ENCODE data around the gene FAM227A.
A peak's percentile ranks its signal among the peaks of the same experiment; 100 is the strongest.
"Not testable (repeated sequence)": the region's sequence is repeated elsewhere in the genome, so short reads cannot be mapped to it uniquely, and the experiment has no call there.

FAM227A gene

DNA sequence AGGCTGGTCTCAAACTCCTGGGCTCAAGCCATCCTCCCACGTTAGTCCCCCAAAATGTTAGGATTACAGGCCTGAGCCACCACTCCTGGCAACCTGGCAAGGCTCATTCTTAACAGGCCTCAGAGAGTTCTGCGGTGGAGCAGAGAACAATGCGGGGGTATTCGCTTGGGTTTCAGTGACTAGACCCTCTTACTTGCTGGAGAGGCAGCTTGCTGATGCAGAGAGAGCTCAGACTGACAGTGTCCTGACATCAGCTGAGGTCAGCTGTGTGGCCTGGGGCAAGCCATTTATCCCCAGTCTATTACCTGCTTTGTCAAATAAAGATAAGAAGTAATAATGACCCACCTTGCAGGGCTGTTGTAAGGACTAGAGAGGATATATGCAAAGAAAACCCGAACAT lies 46.0 kb downstream of the FAM227A start:
- no peak for DNase-seq

DNA sequence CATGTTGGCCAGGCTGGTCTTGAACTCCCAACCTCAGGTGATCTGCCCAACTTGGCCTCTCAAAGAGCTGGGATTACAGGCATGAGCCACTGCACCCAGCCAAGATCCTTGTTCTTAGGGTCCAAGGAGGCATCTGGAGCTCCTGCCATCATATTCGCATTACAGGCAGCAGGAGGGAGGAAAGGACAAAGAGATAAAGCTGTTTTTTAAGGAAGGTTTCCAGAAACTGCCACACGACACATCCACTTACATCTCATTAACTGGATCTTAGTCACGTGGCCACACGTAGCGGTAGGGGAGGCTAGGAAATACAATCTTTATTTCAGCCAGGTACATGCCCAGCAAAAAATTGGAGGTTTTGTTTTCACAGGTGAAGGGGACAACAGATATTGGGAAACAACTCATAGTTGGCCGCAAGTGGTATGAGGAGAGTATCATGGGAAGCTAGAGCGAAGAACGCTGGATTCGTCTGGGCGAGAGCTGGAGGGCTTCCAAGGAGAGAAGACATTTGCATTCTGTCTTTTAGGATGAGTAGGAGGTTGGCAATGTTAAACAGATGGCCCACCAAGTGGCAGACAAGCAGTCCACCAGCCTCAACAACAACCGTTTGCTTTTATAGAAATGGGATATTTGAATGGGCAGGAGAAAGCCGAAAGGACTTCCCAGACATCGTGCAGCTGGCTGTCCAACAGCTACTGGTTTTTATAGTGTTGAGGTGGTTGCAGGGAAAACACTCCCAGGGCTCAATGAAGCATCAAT lies 47.0 kb downstream of the FAM227A start:
- no peak for DNase-seq

DNA sequence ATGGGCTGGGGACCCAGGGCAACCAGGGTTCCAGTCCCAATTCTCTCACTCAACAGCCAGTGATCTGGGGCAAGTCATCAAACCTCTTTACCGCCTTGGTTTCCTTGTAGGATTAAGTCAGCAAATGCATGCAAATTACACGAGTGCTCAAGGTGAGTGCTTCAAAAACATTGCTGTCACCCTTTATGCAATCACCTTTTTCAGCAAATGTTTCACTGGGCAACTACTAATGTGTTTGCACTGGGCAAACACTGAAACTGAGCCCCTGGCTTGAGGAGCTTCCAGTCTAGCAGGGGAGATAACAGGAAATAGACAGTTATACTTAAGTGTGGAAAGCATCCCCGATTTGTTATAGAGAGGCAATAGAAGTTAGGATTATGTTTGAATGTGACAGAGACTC lies 48.5 kb downstream of the FAM227A start:
- no peak for DNase-seq

DNA sequence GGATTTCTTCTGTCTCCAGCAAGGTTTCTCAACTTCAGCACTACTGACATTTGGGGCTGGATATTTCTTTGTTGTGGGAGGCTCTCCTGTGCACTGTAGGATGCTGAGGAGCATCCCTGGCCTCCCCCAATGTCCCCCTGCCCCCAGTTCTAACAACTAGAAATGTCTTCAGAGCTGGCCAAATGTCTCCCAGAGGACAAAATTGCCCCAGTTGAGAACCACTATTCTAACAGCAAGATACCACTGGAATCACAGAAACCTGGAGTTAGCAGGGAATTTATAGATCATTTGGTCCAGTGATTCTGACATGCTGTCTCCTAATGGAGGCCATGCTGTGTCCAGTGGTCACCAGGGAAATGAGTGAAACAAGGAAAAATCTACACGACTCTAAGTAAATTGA lies 54.0 kb downstream of the FAM227A start:
- DNase-seq = no peak

DNA sequence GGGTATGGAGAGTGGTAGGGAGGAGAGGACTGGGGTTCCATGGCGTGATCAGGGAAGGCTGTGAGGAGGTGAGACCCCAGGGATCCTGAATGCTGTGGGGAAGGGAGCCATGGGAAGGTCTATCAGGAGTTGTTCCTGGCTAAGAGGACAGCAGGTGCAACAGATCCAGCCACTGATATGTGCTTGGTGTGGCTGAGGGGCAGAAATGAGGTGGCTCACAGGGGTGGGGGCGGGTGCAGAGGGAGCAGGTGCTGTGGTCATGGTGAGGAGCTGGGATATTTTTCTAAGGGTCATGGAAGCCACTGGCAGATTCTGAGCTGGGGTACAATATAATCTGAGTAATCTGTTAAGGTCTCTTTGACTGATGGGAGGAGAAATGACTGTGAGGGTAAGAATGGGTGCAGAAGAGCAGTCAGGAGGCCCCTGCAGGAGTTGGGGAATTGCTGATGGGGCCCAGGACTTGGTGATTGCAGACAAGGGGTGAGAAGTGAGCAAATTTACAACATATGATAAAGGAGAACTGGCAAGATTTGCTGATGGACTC lies 54.9 kb downstream of the FAM227A start:
- DNase-seq = no peak

DNA sequence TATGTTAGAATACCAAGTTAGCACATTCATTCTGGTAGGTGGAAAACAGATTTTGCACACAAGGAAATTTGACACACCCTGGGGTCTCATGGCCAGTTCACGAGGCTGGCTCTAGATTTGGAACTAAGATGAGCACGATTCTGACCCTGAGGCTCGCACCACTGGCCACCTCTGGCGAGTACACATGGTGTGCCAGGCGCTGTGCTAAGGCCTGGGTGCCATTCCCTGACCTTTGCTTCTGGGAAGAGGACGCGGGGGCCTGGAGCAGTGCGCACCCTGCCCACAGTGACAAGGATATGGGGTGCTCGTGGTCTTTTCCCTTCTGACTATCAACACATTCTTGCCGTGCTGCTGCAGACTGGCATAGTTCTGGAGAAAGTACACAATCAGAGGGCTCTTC lies 56.7 kb downstream of the FAM227A start:
- DNase-seq = no peak

DNA sequence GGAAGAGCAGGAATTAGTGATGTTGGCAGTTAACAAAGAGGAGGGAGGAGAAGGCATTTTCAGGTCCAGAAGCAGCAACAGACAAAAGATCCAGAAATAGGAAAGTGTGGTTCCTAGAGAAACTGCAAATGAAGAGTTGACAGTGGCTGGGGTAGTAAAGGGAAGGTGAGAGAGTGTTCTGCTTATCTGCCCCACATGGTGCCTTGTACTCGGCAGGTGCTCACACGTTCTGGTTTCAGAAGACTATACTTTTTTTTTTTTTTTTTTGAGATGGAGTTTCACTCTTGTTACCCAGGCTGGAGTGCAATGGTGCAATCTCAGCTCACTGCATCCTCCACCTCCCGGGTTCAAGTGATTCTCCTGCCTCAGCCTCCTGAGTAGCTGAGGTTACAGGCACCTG lies 73.3 kb downstream of the FAM227A start:
- not testable (repeated sequence) for DNase-seq

DNA sequence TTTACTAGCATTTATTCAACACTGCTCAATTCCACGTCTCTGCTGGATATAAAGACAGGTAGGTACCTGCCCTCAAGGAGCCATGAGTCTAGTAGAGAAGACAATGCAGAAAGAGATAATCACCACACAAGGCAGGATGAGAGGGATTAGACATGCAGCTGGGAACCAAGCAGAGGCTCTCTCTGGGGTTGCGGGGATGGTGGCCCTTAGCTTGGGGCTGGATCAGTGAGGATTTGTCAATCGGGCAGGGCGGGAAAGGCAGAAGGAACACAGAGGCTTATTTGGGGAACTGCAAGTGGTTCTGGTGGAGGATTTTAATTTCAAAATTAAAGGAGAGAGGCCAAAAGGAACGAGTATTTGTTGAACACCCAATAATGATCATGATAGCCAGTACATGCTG lies 77.7 kb downstream of the FAM227A start:
- DNase-seq = no peak

DNA sequence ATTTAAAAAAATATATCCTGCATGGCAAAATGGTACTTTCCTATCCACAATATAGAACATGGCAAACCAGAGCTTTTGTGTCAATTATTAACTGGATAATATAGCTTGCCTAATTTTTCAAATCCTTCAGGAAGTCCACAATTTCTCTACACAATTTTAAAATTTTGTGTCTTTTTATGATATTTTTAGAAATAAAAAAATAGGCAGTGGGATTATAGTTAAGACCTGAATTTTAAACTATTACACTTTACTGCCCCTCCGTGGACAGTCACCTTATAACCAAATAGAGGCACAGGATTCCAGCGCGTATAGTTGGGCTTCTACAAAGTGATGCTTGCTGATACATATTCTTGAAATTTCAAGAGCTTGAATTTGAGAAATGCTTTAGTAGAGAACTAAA lies 84.1 kb downstream of the FAM227A start:
- peak; percentile 62 for DNase-seq

DNA sequence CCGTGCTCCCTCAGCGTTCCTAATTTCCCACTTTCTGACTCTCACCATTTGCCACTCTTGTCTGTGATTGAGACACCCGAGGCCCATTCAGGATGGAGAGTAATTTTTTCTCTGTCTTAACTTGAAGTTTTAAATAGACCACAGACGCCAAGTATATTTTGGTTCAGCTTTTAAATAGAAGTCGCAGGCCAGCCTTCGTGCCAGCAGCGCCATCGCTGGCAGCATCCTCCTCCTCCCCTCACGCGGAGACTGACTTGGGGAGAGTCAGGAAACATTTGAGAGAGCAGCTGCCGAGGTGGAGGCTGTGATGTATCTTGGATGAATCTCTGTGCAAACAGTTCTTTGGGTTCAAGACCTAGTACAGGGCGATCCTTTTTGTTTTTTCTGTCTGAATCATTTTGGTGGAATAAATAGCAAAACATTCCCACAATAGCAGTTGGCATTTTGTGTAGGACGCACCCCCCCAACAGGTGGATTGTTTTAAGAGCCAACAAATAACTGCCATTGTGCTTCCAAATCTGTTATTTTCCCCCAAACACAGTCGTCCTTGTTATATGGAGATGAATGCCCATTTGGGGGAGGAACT lies 85.3 kb downstream of the FAM227A start:
- DNase-seq = peak; percentile 33

DNA sequence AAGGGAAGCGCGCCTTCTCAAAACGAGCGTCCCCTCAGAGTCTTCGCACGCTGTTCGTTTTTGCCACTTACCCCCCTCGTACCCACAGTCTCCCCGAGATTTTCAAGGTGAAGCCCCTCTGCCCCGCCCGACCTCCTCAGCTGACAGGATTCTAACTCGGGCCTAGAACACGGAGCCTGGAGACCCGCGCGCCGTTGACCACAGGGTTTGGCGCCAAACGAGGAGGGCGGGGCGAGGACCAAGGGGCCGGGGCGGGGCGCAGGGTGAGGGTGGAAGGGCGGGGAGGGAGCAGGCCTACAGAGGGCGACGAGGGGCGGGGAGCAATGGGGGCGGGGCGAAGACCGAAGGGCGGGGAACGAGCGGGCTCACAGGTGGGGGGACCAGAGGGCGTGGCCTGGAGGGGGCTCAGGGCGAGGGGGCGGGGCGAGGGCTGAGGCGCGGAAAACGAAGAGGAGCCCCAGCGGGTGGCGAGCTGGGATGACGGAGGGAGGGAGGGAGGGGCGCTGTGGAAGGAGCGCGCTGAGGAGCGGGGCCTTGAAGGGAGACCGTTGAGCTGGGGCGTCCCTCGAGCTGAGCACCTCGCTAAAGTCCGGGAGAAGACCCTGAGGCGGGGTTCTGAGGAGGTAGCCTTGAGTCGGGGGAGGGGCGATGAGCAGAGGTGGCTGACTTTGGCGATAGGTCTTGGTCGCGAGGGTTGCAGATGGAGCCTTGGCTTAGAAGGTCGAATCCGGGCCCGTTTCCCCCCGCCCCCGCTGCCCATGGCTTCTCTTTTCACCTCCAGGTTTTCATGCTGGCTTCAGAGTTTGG lies 86.0 kb downstream of the FAM227A start, which contains the start of gene DMC1:
Gene DMC1 (minus strand): TSS at position 212 of the 807 bp plus-strand sequence. CDS start 1,927 bp downstream, outside the sequence.
- DNase-seq = peak; percentile 86

DNA sequence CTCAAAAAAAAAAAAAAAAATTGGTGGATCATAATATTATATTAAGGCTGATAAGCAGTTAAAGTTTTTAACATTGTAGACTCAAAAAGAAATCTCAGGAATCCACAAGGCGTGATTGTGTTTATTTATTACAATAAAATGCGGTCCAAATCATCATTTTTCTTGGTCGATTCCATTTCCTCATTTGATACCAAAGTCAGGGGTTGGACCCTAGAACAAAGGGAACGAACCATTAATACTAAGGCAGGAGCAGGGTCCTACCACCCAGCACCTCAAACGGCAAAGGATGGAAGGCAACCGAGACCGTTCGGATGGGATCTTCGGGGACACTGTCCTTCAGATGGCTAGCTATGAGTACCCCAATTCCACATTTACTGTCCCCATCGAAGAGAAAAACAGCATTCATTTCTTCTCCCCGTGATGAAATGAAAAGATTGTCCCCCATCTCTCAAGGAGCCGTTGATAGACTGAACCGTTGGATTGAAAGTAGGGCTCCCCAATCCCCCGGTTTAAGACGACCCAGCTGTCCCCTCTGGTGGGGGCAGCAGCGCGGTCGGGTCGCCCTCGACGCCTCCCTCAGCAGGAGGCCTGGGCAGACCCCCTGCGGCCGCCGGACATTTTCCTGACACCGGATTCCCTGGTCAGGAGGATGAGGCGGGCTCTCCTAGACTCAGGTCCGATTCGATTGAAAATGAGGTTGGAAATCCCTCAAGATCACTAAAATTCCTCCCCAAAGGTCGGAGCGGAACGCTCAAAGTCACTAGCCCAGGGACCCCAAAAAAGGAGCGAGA lies 86.8 kb downstream of the FAM227A start:
- DNase-seq = peak; percentile 3

DNA sequence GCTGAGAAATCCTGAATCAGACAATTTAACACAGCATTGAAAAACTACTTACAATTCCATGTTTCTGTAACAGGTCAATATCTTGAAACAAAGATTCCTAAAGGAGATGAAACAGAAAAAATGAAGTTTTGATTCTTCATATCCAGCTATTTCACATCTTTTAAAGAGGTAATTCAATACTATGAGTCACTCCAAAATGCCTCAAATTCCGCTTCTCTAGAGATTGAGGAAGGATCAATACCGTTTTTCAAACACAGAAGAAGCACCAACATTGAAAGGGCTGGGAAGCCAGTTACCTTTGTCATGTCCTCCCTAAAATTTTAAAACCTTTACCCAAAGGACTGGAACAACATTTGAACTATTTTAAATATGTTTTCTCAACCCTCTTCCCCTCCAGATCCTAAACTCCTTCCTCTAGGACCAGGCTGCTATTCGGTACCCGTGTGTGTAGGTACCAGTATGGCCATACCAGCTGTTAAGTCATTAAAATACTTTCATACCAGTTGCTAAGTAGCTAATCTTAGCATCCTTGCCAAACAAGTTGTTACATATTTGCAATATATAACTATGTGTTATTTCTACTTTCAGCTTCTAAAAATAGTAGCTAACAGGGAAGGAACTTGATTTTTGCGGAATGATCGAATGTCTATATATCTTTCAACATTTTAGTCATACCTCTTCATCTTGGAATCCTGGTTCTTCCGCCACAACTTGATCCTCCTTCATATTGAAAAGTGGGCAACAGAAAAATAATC lies 88.5 kb downstream of the FAM227A start:
- DNase-seq = peak; percentile 56

DNA sequence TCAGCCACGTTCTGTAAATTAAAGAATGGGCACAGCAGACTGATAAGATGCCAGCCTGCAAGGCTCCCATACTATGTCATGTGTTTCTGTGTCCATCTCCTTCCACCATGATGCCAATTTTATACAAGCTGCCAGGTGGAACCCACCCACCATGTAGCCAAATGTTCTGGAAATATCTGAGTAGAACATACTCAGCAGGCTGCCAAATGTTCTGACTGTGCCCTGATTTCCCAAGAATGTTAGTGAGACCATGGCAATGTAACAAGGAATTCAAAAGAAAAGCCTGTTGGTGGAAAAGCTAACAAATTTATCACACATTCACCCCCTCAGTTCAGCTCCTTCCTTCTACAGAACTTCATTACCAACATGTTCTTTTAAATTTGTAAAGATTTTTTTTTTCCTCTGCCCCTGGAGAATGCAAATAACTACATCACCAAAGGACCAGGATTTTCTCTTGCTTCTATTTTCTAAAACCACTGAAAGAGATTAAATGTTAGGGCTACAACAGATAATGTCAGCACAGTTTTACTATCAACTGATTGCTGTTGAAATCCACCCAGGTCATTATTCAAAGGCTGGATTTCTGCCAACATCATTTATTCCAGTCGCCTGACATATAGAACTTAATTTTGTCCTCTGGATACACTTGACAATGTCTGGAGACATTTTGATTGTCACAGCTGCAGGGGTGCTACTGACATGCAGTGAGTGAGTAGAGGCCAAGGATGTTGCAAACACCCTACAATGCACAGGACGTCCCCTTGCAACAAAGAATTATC lies 89.3 kb downstream of the FAM227A start:
- no peak for DNase-seq

DNA sequence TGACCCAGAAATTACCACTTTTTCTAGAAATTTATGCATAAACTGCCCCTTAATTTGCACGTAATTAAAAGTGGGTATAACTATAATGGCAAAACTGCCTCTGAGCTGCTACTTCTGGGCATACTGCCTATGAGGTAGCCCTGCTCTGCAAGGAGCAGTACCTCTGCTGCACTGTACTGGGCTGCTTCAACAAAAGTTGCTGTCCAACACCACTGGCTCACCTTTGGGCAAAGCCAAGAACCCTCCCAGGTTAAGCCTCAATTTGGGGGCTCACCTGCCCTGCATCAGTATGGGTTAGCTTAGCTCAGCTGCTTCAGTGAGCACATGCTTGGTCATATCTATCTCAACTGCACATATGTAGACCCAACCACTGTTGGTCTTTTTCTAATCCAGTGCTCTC lies 90.8 kb downstream of the FAM227A start:
- no peak for DNase-seq

DNA sequence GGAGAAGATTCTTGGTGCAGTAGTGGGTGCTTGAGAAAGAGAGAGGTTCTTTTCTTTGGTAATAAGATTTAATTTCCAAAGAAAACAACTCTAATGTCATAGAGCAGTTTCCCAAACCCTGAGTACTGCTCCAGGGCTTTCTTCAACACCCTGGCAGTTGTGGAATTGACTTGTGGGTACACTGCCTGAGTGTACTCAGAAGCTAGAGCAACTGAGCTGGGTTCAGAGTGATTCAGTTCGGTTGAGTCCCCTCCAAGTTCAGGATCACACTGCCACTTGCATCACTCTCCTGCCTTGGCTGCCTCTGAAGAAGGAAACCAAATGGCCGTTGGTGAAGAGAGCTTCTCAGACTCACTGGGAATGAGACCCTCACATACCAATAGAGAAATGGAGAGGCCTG lies 91.5 kb downstream of the FAM227A start:
- peak; percentile 3 for DNase-seq

DNA sequence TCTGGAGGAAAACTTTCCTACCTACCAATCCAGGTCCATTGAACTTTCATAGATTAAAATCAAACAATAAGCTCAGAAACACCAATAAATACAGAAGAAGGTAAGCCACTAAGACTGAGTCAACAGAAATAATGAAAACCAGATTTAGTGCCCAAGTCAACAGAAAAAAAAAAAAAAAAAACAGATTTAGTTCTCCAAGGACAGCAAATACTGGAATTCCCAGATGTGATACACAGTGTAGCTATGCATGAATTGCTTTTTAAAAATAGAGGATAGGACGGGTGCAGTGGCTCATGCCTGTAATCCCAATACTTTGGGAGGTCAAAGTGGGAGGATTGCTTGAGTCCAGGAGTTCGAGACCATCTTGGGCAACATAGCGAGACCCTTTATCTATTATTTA lies 101.9 kb downstream of the FAM227A start:
- peak; percentile 84 for DNase-seq

DNA sequence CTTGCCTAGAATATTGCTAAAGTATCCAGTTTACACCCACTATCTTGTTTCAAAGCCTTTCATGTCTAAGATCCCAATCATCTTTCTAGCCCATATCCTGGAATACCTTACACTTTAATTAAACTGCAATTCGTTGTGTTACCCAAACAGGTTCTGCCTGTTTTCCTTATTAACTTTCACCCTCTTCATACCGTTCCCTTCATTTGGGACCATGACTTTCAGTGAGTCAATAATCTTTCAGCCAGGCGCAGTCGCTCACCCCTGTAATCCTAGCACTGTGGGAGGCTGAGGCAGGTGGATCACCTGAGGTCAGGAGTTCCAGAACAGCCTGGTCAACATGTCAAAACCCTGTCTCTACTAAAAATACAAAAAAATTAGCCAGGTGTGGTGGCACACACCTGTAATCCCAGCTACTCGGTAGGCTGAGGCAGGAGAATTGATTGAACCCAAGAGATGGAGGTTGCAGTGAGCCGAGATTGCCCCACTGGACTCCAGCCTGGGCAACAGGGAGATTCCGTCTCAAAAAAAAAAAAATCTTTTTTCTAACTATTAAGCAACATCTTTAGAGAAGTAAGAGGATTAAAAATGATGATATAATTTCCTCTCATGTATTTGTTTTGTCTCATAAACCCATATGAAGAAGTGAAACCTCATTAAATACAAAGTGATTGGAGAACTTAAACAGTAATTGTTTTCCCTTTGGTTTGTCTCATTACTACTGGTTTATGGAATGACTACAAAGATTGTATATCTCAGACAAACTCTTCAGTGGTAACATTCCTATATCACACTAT lies 106.9 kb downstream of the FAM227A start:
- no peak for DNase-seq

DNA sequence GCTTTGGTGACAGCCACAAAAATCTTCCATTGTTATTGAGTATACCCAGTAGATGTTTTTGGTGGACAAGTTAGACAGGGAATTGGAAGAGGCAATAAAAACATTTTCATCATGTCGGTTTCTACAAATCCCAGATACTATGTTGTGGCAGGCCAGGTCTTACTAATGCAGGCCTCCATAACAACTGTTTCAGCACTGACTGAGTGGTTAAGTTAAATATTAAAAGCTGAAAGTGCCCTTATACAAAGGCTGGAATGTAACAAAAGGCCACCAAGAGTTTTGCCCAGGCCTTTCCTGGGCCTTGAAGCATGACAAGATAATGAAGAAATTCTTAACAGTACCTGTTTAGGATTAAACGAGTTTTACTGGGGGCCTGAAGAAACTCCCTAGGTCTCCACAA lies 115.5 kb downstream of the FAM227A start:
- no peak for DNase-seq

Measured in fibroblast of skin of back (primary cell).